GM23248 (cell line): Measurements from ENCODE around the gene TBK1. TPM values are rescaled to one million over a fixed set of nuclear protein-coding genes. Genes with fewer than 3 reads are reported as not detected.

Experiments used
- DNase-seq: peaks from one replicate; pipeline ENCODE4 v3.0.0-alpha.2; 2015
- H2AFZ ChIP-seq: fragments of 200-600 bp; sonication (generic); 2 replicates; pipeline ENCODE4 v1.6.1; 2016; ENCODE audit warnings: antibody characterized with exemption
- H3F3A ChIP-seq: fragments of 200-600 bp; sonication (generic); 2 replicates; pipeline ENCODE4 v1.6.1; 2016; ENCODE audit warnings: mild to moderate bottlenecking, antibody characterized with exemption, mixed run types; ENCODE audit not compliant: insufficient read depth
- H3K27ac ChIP-seq: fragments of 200-600 bp; sonication (generic); 2 replicates; pipeline ENCODE4 v1.5.1; 2016; ENCODE audit warnings: mild to moderate bottlenecking
- H3K27me3 ChIP-seq: fragments of 200-600 bp; sonication (generic); replicated peaks from 2 replicates; pipeline ENCODE4 v1.6.1; 2016; ENCODE audit warnings: mild to moderate bottlenecking; ENCODE audit not compliant: insufficient read depth
- H3K36me3 ChIP-seq: fragments of 200-600 bp; sonication (generic); 2 replicates; pipeline ENCODE4 v1.6.1; 2016; ENCODE audit warnings: low read depth, mild to moderate bottlenecking
- H3K4me1 ChIP-seq: fragments of 200-600 bp; sonication (generic); 2 replicates; pipeline ENCODE4 v1.6.1; 2016; ENCODE audit warnings: mild to moderate bottlenecking; ENCODE audit not compliant: insufficient read depth
- H3K4me2 ChIP-seq: fragments of 200-600 bp; sonication (generic); one replicate; pipeline ENCODE4 v1.6.1; 2016; ENCODE audit warnings: mild to moderate bottlenecking; ENCODE audit not compliant: unreplicated experiment
- H3K4me3 ChIP-seq: fragments of 200-600 bp; sonication (generic); 2 replicates; pipeline ENCODE4 v1.5.1; 2016; ENCODE audit warnings: mild to moderate bottlenecking
- H3K79me2 ChIP-seq: fragments of 200-600 bp; sonication (generic); 2 replicates; pipeline ENCODE4 v1.6.1; 2016; ENCODE audit warnings: mild to moderate bottlenecking; ENCODE audit not compliant: insufficient read depth
- H3K9ac ChIP-seq: fragments of 200-600 bp; sonication (generic); 2 replicates; pipeline ENCODE4 v1.6.1; 2016; ENCODE audit warnings: mild to moderate bottlenecking
- H3K9me2 ChIP-seq: fragments of 200-600 bp; sonication (generic); 2 replicates; pipeline ENCODE4 v1.6.1; 2016; ENCODE audit warnings: mixed run types, mild to moderate bottlenecking, moderate library complexity; ENCODE audit not compliant: insufficient read depth
- H3K9me3 ChIP-seq: fragments of 200-600 bp; sonication (generic); one replicate; pipeline ENCODE4 v1.6.1; 2017; ENCODE audit warnings: low read depth
- H4K20me1 ChIP-seq: fragments of 200-600 bp; sonication (generic); 2 replicates; pipeline ENCODE4 v1.6.0; 2016; ENCODE audit not compliant: insufficient read depth
- EZH2 ChIP-seq: fragments of 200-600 bp; sonication (generic); IDR thresholded peaks from 2 replicates; pipeline ENCODE4 v1.6.1; 2018; ENCODE audit warnings: antibody characterized with exemption, mild to moderate bottlenecking; ENCODE audit not compliant: insufficient read depth, poor library complexity, severe bottlenecking
- EZH2phosphoT487 ChIP-seq: fragments of 200-600 bp; sonication (generic); IDR thresholded peaks from 2 replicates; pipeline ENCODE4 v1.6.1; 2018; ENCODE audit warnings: antibody characterized with exemption, moderate library complexity, mild to moderate bottlenecking, low read depth; ENCODE audit not compliant: insufficient read depth
- WGBS, 2 experiments: methylation state at CpG; one replicate each; pipeline ENCODE4 v1.1.6; 2015 to 2017; ENCODE audit warnings: low lambda C conversion rate in 2 of 2, low coverage in 1 of 2; ENCODE audit errors: missing lambda C conversion rate in 2 of 2; 5-methylcytosine and 5-hydroxymethylcytosine counted together
- in situ Hi-C: fragments of 300-500 bp; cut with MboI; formaldehyde crosslinking; loops from 2 replicates; pipeline ENCODE4 v1.15.0; 2020
- polyA plus RNA-seq: library from polyadenylated mRNA; unstranded; fragments of >200 nt; fragmentation: Nextera tagmentation; extraction: Ambion mirVana; gene quantifications from 2 replicates; pipeline ENCODE4 v1.2.1, GENCODE V29; 2016
- total RNA-seq: library from RNA; depleted of rRNA; stranded (reverse); fragments of >200 nt; shearing (Covaris generic); gene quantifications from 2 replicates; pipeline ENCODE4 v1.2.3, GENCODE V29; 2014; rRNA removed

TBK1 gene
- total RNA-seq (29.4 and 33.9 TPM in 2 replicates), polyA plus RNA-seq (25.2 and 27.1 TPM in 2 replicates)

DNA sequence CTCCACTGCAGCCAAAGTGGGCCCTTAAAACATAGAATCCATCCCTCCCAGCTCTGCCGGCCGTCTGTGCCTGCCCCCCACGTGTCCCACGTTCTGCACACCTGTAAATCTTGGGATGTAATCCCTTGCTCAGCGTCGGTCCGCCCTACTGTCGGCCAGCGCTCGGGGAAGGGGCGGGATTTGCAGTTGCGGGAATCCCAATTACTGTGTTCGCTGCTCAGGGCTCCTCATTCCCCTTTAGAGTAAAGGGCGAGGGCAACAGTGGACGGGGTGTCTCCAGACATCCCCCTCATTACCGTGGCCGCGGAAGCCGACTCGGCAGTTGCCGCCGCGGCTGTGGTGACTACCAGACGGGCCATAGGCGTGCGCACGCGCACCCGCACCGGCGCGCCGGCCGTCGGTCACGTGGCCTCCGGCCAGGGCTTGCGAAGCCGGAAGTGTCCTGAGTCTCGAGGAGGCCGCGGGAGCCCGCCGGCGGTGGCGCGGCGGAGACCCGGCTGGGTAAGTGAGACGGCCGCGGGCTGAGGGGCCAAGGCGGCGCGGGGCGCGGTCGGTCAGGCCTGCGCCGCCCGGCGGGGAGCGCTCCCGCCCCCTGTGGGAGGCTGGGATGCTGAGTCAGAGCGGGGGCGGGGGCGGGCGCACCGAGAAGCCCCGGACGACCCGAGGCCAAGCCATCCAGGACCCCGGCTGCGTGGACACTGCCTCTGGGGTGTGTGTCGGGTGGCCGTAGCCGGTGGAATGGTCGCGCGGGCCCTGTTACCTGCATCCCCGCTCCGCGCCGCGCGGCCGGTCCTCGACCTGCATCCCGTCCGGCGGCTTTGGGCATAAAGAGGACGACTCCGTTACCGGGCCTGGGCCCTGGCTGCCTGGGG, at the start of gene TBK1:
TBK1 (plus strand) TSS at position 434 of the 872 bp plus-strand sequence. CDS start 3,751 bp downstream, outside the sequence.
- peak; percentile 92 for DNase-seq
- Histone ChIP-seq H3F3A (peaks cover 43% of the 10 kb centered on the region), H3K79me2 (peaks cover 50% of the 10 kb centered on the region), H3K27me3 (no peaks in the 10 kb centered on the region), H3K27ac (peak within 1 kb of the TSS; percentile 99), H3K36me3 (peaks cover 32% of the 10 kb centered on the region), H3K9ac (peak within 1 kb of the TSS; percentile 97), H3K4me2 (peak within 1 kb of the TSS; percentile 92), H3K4me1 (peaks cover 17% of the 10 kb centered on the region), H3K9me3 (no peaks in the 10 kb centered on the region), H3K9me2 (no peaks in the 10 kb centered on the region), H2AFZ (peak within 1 kb of the TSS; percentile 64), H4K20me1 (no peaks in the 10 kb centered on the region), H3K4me3 (peak within 1 kb of the TSS; percentile 90)
- TF ChIP-seq EZH2 (no peak), EZH2phosphoT487 (no peak)
- in situ Hi-C loops: no loop called here
- 0 to 1% methylated on average over 72 to 75 of the region's 94 CpGs for WGBS, 2 experiments

GRCh38 chr12:64402181-64402580, 49.7 kb upstream of the TBK1 start:
- H3F3A ChIP-seq: peaks cover 31% of the 10 kb centered on the region
- H3K9ac ChIP-seq: no peak overlapping the region
- WGBS, 2 experiments: 88 to 89% methylated on average over 5 of the region's 5 CpGs
- peaks cover 16% of the 10 kb centered on the region; the same call in 1 of the 2 replicates for H3K4me1 ChIP-seq
- no peak for DNase-seq
- no peaks in the 10 kb centered on the region for H3K27me3 ChIP-seq
- peaks cover 23% of the 10 kb centered on the region for H3K79me2 ChIP-seq
- H3K4me2 ChIP-seq: no peak overlapping the region
- no peaks in the 10 kb centered on the region for H3K36me3 ChIP-seq
- H3K9me3 ChIP-seq: no peaks in the 10 kb centered on the region
- no peaks in the 10 kb centered on the region for H4K20me1 ChIP-seq
- no peak overlapping the region for H3K4me3 ChIP-seq
- in situ Hi-C loops: no loop called here
- TF ChIP-seq EZH2 (no peak), EZH2phosphoT487 (no peak)
- no peaks in the 10 kb centered on the region for H3K9me2 ChIP-seq
- H2AFZ ChIP-seq: no peak overlapping the region
- H3K27ac ChIP-seq: no peak overlapping the region

DNA sequence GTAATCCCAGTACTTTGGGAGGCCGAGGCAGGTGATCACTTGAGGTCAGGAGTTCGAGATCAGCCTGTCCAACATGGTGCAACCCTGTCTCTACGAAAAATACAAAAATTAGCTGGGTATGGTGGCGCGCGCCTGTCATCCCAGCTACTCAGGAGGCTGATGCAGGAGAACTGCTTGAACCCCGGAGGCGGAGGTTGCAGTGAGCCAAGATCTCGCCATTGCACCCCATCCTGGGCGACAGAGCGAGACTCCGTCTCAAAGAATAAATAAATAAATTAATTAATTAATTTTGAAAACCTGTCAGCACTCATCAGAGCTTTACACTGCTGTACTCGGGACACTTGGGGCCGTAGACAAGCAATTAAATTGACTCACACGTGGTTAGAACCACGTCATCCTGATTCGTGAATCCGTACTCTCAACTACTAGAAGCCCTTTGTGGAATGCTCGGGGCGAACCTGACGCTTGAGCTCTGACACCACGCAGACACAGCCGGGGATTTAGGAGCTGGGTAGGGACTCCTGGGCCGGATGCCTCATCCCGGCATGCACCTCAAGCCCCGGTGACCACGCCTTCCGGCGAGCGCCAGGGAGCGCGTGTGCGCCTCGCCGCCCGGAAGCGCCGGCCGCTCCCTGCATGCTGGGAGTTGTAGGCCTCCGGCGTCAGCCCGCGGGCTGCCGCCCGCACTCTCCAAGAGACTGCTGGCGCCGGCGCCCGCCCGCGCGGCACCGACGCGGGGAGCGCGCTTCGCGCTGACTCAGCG, 48.0 kb upstream of the TBK1 start, which contains the start of gene XPOT:
XPOT (plus strand) TSS at position 686 of the 763 bp plus-strand sequence. CDS start 5,644 bp downstream, outside the sequence.
- H3K27me3 ChIP-seq: no peaks in the 10 kb centered on the region
- in situ Hi-C loops: no loop called here
- TF ChIP-seq EZH2 (no peak), EZH2phosphoT487 (no peak)
- peaks cover 29% of the 10 kb centered on the region for H3K4me1 ChIP-seq
- H3K9ac ChIP-seq: peak within 1 kb of the TSS; percentile 100
- no peaks in the 10 kb centered on the region for H3K36me3 ChIP-seq
- peak; percentile 98 for DNase-seq
- H3K4me3 ChIP-seq: peak within 1 kb of the TSS; percentile 95
- H3K9me3 ChIP-seq: no peaks in the 10 kb centered on the region
- H2AFZ ChIP-seq: peak within 1 kb of the TSS; percentile 60
- peak within 1 kb of the TSS; percentile 100 for H3K27ac ChIP-seq
- peaks cover 34% of the 10 kb centered on the region for H3F3A ChIP-seq
- H3K9me2 ChIP-seq: no peaks in the 10 kb centered on the region
- peaks cover 40% of the 10 kb centered on the region for H3K79me2 ChIP-seq
- H3K4me2 ChIP-seq: peak within 1 kb of the TSS; percentile 79
- H4K20me1 ChIP-seq: no peaks in the 10 kb centered on the region
- 13 to 14% methylated on average over 45 of the region's 60 CpGs for WGBS, 2 experiments

- H3K4me3 ChIP-seq: peak overlapping the region; percentile 95
- no peaks in the 10 kb centered on the region for H3K9me3 ChIP-seq
- peak overlapping the region; percentile 100 for H3K27ac ChIP-seq
- TF ChIP-seq EZH2phosphoT487 (no peak), EZH2 (no peak)
- H3K79me2 ChIP-seq: peaks cover 47% of the 10 kb centered on the region
- H3K36me3 ChIP-seq: peaks cover under 1% of the 10 kb centered on the region; the same call in 1 of the 2 replicates
- H4K20me1 ChIP-seq: peaks cover under 1% of the 10 kb centered on the region; the same call in 1 of the 2 replicates
- DNase-seq: peak; percentile 91
- H3K4me1 ChIP-seq: peaks cover 37% of the 10 kb centered on the region
- H3K9me2 ChIP-seq: no peaks in the 10 kb centered on the region
- in situ Hi-C loops: no loop called here
- peaks cover 34% of the 10 kb centered on the region for H3F3A ChIP-seq
- peak overlapping the region; percentile 23 for H2AFZ ChIP-seq
- WGBS, 2 experiments: 1% methylated on average over 54 to 78 of the region's 78 CpGs
- peak overlapping the region; percentile 100 for H3K9ac ChIP-seq
- H3K4me2 ChIP-seq: peak overlapping the region; percentile 79
- no peaks in the 10 kb centered on the region for H3K27me3 ChIP-seq
Observed at GRCh38 chr12:64404470-64405256, 47.3 kb upstream of the TBK1 start.
